SK-N-SH (cell line): Measurements from ENCODE around the gene GMPR. TPM values are rescaled to one million over a fixed set of nuclear protein-coding genes. Genes with fewer than 3 reads are reported as not detected.

Source experiments
- CTCF ChIA-PET: fragments of 300-600, 350-600 bp; formaldehyde crosslinking; extraction: SDS; loops from one replicate; lab custom pipeline; 2021; lab: Yijun Ruan, JAX
- POLR2A ChIA-PET: fragments of 350-600 bp; sonication (Branson Sonifier 250); formaldehyde crosslinking; extraction: SDS; loops from one replicate; lab custom pipeline; 2020; ENCODE audit warnings: antibody characterized with exemption, inconsistent platforms; lab: Yijun Ruan, JAX
- DNase-seq: peaks from one replicate; pipeline ENCODE4 v3.0.0; 2012
- H2AFZ ChIP-seq: fragments of 200-600 bp; sonication (generic); 2 replicates; pipeline ENCODE4 v1.8.1; 2016; ENCODE audit warnings: antibody characterized with exemption, mild to moderate bottlenecking, low read depth
- H3F3A ChIP-seq: fragments of 200-600 bp; sonication (generic); replicated peaks from 2 replicates; pipeline ENCODE3; 2016; ENCODE audit warnings: antibody characterized with exemption, mild to moderate bottlenecking; ENCODE audit not compliant: insufficient read depth
- H3K27ac ChIP-seq, 2 experiments: fragments of 200-500 bp in 1 of 2; fragments of 200-600 bp in 1 of 2; sonication (Bioruptor generic) in 1 of 2; sonication (generic), shearing (Covaris generic) in 1 of 2; 2 replicates each; pipeline versions ENCODE4 v1.5.1 to v1.6.1; 2014 to 2016; ENCODE audit warnings: low read depth in 2 of 2, inconsistent platforms in 1 of 2, low read length in 1 of 2, mild to moderate bottlenecking in 1 of 2, mixed read lengths in 1 of 2
- H3K27me3 ChIP-seq: fragments of 200-600 bp; sonication (generic), shearing (Covaris generic); 2 replicates; pipeline ENCODE4 v1.6.1; 2016; ENCODE audit warnings: mixed run types; ENCODE audit not compliant: insufficient read depth
- H3K36me3 ChIP-seq, 2 experiments: fragments of 200-500 bp in 1 of 2; fragments of 200-600 bp in 1 of 2; sonication (Bioruptor generic) in 1 of 2; sonication (generic) in 1 of 2; replicated peaks in 1 of 2; 2 replicates each; pipeline versions ENCODE3 to v1.5.1; 2014 to 2016; ENCODE audit warnings: low read length in 1 of 2, mild to moderate bottlenecking in 1 of 2; ENCODE audit not compliant: insufficient read depth in 2 of 2, control insufficient read depth in 1 of 2
- H3K4me1 ChIP-seq, 2 experiments: fragments of 200-500 bp in 1 of 2; fragments of 200-600 bp in 1 of 2; sonication (Bioruptor generic) in 1 of 2; sonication (generic), shearing (Covaris generic) in 1 of 2; 2 replicates each; pipeline versions ENCODE4 v1.5.1 to v1.6.1; 2014 to 2016; ENCODE audit warnings: low read depth in 1 of 2, low read length in 1 of 2, mixed run types in 1 of 2; ENCODE audit not compliant: insufficient read depth in 2 of 2, control insufficient read depth in 1 of 2
- H3K4me2 ChIP-seq: fragments of 200-600 bp; sonication (generic), shearing (Covaris generic); 2 replicates; pipeline ENCODE4 v1.6.1; 2017; ENCODE audit warnings: mixed run types
- H3K4me3 ChIP-seq, 2 experiments: fragments of 200-500 bp in 1 of 2; fragments of 200-600 bp in 1 of 2; sonication (Bioruptor generic) in 1 of 2; sonication (generic), shearing (Covaris generic) in 1 of 2; 2 replicates each; pipeline versions ENCODE4 v1.5.1 to v1.8.1; 2014 to 2016; ENCODE audit warnings: low read depth in 2 of 2, inconsistent platforms in 1 of 2, low read length in 1 of 2, mild to moderate bottlenecking in 1 of 2, mixed read lengths in 1 of 2, moderate library complexity in 1 of 2
- H3K79me2 ChIP-seq: fragments of 200-600 bp; sonication (generic); 2 replicates; pipeline ENCODE4 v1.8.1; 2017; ENCODE audit warnings: mild to moderate bottlenecking; ENCODE audit not compliant: insufficient read depth
- H3K9ac ChIP-seq: fragments of 200-600 bp; sonication (generic); 2 replicates; pipeline ENCODE4 v1.6.1; 2017; ENCODE audit warnings: mixed run types
- H3K9me2 ChIP-seq: fragments of 200-600 bp; sonication (generic); 2 replicates; pipeline ENCODE4 v1.6.1; 2017; ENCODE audit warnings: mixed run types
- H3K9me3 ChIP-seq: fragments of 200-600 bp; sonication (generic); 2 replicates; pipeline ENCODE4 v1.6.1; 2017; ENCODE audit warnings: mixed run types, mild to moderate bottlenecking, moderate library complexity
- H4K20me1 ChIP-seq: fragments of 200-600 bp; sonication (generic); 2 replicates; pipeline ENCODE4 v1.6.1; 2017; ENCODE audit warnings: mild to moderate bottlenecking, mixed run types; ENCODE audit not compliant: insufficient read depth
- EP300 ChIP-seq, 2 experiments: IDR thresholded peaks; 2 replicates each; pipeline versions ENCODE4 v1.4.0 to v1.6.1; 2012; ENCODE audit warnings: borderline replicate concordance in 1 of 2, low read depth in 1 of 2, low read length in 1 of 2
- FOXJ3 ChIP-seq: sonication (generic); formaldehyde crosslinking; IDR thresholded peaks from 2 replicates; pipeline ENCODE4 v1.5.1; 2020; ENCODE audit warnings: mild to moderate bottlenecking, missing genetic modification reagents
- MEF2A ChIP-seq: IDR thresholded peaks from 2 replicates; pipeline ENCODE4 v1.4.0; 2012; ENCODE audit warnings: low read depth, borderline replicate concordance
- RAD21 ChIP-seq: IDR thresholded peaks from 2 replicates; pipeline ENCODE4 v1.6.1; 2012; ENCODE audit warnings: mild to moderate bottlenecking, low read length
- USF2 ChIP-seq: fragments of 150-350 bp; IDR thresholded peaks from 2 replicates; pipeline ENCODE4 v1.6.1; 2017; ENCODE audit warnings: antibody characterized with exemption, low read length, low read depth, borderline replicate concordance
- WGBS: methylation state at CpG from one replicate; pipeline ENCODE4 v1.1.6; 2017; ENCODE audit warnings: low lambda C conversion rate; 5-methylcytosine and 5-hydroxymethylcytosine counted together
- polyA plus RNA-seq, 3 experiments: library from polyadenylated mRNA; depleted of rRNA; stranded (reverse); fragments of >200 nt; gene quantifications; 2 replicates each; pipeline ENCODE4 v1.2.3, GENCODE V29; 2012
- TF ChIP-seq, protein P1 (sequence below): IDR thresholded peaks from 2 replicates; pipeline ENCODE4 v1.4.0; 2012; ENCODE audit warnings: low read depth
- TF ChIP-seq, protein P2 (sequence below): fragments of 200-600 bp; sonication (generic); IDR thresholded peaks from 2 replicates; pipeline ENCODE4 v1.6.1; 2017; ENCODE audit warnings: antibody characterized with exemption, mild to moderate bottlenecking, moderate library complexity
- TF ChIP-seq, protein P3 (sequence below): IDR thresholded peaks from 2 replicates; pipeline ENCODE4 v1.6.1; 2012; ENCODE audit warnings: mild to moderate bottlenecking, low read depth, low read length, moderate library complexity

The GMPR gene
- polyA plus RNA-seq, 1 of the 3 experiments (the other 2 are of a cell fraction) = 21.0 TPM

GRCh38 chr6:16199804-16200203, 38.6 kb upstream of the GMPR start:
- no peak overlapping the region for H2AFZ ChIP-seq

GRCh38 chr6:16200321-16200883, 38.0 kb upstream of the GMPR start:
- TF ChIP-seq EP300 (IDR thresholded peaks at IDR 0.05; ENCODE audit: borderline replicate concordance in 1 of 2, low read depth in 1 of 2, low read length in 1 of 2) = no peak
- TF ChIP-seq, protein P1, sequence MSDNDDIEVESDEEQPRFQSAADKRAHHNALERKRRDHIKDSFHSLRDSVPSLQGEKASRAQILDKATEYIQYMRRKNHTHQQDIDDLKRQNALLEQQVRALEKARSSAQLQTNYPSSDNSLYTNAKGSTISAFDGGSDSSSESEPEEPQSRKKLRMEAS = no peak
- TF ChIP-seq, protein P2, sequence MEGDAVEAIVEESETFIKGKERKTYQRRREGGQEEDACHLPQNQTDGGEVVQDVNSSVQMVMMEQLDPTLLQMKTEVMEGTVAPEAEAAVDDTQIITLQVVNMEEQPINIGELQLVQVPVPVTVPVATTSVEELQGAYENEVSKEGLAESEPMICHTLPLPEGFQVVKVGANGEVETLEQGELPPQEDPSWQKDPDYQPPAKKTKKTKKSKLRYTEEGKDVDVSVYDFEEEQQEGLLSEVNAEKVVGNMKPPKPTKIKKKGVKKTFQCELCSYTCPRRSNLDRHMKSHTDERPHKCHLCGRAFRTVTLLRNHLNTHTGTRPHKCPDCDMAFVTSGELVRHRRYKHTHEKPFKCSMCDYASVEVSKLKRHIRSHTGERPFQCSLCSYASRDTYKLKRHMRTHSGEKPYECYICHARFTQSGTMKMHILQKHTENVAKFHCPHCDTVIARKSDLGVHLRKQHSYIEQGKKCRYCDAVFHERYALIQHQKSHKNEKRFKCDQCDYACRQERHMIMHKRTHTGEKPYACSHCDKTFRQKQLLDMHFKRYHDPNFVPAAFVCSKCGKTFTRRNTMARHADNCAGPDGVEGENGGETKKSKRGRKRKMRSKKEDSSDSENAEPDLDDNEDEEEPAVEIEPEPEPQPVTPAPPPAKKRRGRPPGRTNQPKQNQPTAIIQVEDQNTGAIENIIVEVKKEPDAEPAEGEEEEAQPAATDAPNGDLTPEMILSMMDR = no peak
- no peak for DNase-seq
- Histone ChIP-seq H3K27ac (no peak overlapping the region), H3F3A (no peaks in the 10 kb centered on the region), H2AFZ (no peak overlapping the region), H3K9me2 (no peaks in the 10 kb centered on the region; the same call in 1 of the 2 replicates), H3K9me3 (no peaks in the 10 kb centered on the region), H3K36me3 (no peaks in the 10 kb centered on the region), H3K4me2 (no peak overlapping the region), H3K9ac (no peak overlapping the region), H3K27me3 (no peaks in the 10 kb centered on the region; the same call in 1 of the 2 replicates), H4K20me1 (no peaks in the 10 kb centered on the region), H3K4me1 (peaks cover 0 to 5% of the 10 kb centered on the region in 2 experiments; a peak in 2 of 4 replicates), H3K4me3 (no peak overlapping the region), H3K79me2 (no peaks in the 10 kb centered on the region)
- WGBS = 77% methylated on average over 18 of the region's 18 CpGs
- ChIA-PET POLR2A (no interaction called here), CTCF (interaction anchor here (0.9 to 19.3 kb wide), 5 partner anchors 15 to 577 kb away, joined by 3 to 226 read pairs (median 4); partner anchors contain the start of gene MYLIP)

More at GRCh38 chr6:16199804-16200203, 38.6 kb upstream of the GMPR start:
- POLR2A ChIA-PET = no interaction called here
- Histone ChIP-seq H3K4me3 (no peak overlapping the region), H3K4me1 (no peaks in the 10 kb centered on the region), H3F3A (no peaks in the 10 kb centered on the region), H3K27me3 (no peaks in the 10 kb centered on the region; the same call in 1 of the 2 replicates), H3K79me2 (no peaks in the 10 kb centered on the region), H3K27ac (no peak overlapping the region), H3K9me2 (no peaks in the 10 kb centered on the region; the same call in 1 of the 2 replicates), H4K20me1 (no peaks in the 10 kb centered on the region), H3K9me3 (no peaks in the 10 kb centered on the region), H3K9ac (no peak overlapping the region), H3K4me2 (no peak overlapping the region), H3K36me3 (no peaks in the 10 kb centered on the region)
- CTCF ChIA-PET = interaction anchor here (0.9 to 19.3 kb wide), 5 partner anchors 7 to 576 kb away, joined by 3 to 226 read pairs (median 4); partner anchors contain the start of gene MYLIP
- DNase-seq = no peak
- TF ChIP-seq USF2 (no peak), FOXJ3 (CRISPR knock-in tag) (no peak), RAD21 (no peak), MEF2A (no peak)
- TF ChIP-seq, protein P3, sequence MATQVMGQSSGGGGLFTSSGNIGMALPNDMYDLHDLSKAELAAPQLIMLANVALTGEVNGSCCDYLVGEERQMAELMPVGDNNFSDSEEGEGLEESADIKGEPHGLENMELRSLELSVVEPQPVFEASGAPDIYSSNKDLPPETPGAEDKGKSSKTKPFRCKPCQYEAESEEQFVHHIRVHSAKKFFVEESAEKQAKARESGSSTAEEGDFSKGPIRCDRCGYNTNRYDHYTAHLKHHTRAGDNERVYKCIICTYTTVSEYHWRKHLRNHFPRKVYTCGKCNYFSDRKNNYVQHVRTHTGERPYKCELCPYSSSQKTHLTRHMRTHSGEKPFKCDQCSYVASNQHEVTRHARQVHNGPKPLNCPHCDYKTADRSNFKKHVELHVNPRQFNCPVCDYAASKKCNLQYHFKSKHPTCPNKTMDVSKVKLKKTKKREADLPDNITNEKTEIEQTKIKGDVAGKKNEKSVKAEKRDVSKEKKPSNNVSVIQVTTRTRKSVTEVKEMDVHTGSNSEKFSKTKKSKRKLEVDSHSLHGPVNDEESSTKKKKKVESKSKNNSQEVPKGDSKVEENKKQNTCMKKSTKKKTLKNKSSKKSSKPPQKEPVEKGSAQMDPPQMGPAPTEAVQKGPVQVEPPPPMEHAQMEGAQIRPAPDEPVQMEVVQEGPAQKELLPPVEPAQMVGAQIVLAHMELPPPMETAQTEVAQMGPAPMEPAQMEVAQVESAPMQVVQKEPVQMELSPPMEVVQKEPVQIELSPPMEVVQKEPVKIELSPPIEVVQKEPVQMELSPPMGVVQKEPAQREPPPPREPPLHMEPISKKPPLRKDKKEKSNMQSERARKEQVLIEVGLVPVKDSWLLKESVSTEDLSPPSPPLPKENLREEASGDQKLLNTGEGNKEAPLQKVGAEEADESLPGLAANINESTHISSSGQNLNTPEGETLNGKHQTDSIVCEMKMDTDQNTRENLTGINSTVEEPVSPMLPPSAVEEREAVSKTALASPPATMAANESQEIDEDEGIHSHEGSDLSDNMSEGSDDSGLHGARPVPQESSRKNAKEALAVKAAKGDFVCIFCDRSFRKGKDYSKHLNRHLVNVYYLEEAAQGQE = no peak
- WGBS = 64% methylated on average over 5 of the region's 5 CpGs
